ENCODE results near the gene KLF5.

The KLF5 gene

GRCh38 chr13:73059460-73060250 is 850 bp downstream of the KLF5 start:
- in situ Hi-C loops (cut with HindIII; ENCODE audit: low sequenced_read_pairs): no loop called here

GRCh38 chr13:73060251-73061160 is 1.7 kb downstream of the KLF5 start:
- in situ Hi-C loops (cut with HindIII; ENCODE audit: low sequenced_read_pairs): no loop called here

DNA sequence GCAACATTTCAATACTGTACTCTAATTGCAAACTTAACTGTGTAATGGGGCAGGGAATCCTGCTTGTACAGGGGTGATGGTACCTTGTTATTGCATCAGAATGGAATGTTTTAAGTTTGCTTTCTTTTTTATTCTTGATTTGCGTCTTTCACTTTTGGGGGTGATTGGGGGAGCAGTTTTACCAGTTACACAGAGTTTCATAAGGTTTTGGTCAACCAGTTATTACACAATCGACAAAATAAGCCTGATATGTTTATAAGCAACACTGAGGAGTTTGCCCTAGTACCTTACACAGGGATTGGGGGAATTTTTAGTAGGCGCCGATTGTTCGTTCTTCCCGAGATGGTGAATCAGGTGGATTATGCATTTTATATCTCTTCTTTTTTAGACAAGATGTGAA is 2.7 kb downstream of the KLF5 start:
- in situ Hi-C loops (cut with HindIII; ENCODE audit: low sequenced_read_pairs): no loop called here

DNA sequence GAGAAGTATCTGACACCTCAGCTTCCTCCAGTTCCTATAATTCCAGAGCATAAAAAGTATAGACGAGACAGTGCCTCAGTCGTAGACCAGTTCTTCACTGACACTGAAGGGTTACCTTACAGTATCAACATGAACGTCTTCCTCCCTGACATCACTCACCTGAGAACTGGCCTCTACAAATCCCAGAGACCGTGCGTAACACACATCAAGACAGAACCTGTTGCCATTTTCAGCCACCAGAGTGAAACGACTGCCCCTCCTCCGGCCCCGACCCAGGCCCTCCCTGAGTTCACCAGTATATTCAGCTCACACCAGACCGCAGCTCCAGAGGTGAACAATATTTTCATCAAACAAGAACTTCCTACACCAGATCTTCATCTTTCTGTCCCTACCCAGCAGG is 3.1 kb downstream of the KLF5 start:
- in situ Hi-C loops (cut with HindIII; ENCODE audit: low sequenced_read_pairs): no loop called here

DNA sequence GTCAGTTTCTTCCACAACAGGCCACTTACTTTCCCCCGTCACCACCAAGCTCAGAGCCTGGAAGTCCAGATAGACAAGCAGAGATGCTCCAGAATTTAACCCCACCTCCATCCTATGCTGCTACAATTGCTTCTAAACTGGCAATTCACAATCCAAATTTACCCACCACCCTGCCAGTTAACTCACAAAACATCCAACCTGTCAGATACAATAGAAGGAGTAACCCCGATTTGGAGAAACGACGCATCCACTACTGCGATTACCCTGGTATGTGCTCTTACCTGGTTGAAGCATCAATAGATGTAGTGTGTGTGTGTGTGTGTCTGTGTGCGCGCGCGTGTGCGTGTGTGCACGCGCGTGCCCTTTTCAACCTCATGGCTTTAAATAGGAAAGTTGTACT is 3.7 kb downstream of the KLF5 start:
- in situ Hi-C loops (cut with HindIII; ENCODE audit: low sequenced_read_pairs): no loop called here

DNA sequence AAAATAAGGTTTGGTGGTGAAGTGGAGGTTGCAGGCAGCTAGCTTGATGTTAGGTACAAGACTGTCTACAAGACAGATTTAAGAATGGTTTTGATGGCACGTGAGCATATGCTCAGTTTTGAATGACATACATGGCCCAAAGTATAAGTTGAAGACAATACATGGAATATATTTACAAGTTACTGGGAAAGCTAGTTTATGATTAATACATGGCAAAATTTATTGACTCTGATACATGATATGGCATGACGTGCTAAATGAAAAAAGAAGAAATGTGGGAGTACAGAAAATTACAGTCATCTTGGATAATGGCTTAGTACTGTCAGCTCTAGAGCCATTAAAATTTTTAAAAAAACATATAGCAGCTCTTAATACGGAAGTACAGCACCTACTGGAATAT is 4.4 kb downstream of the KLF5 start:
- in situ Hi-C loops (cut with HindIII; ENCODE audit: low sequenced_read_pairs): no loop called here

DNA sequence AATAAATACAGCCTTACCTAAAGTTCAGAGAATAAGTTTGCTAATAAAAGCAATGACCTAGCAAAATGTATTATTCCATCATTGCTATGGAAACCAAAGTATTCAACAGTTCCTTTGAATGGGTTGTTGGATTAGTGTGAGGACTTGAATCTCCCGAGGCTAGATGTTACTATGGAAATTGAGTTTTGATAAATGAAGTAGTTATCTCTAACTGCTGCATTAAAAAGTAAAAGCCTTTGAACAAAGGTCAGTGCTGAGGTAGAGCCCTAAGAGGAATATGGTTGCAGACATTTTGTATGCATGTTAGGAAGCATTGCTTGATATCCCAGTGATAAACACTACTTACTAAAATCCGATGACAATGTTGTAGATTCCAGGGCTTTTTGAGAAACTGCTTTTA is 6.2 kb downstream of the KLF5 start:
- in situ Hi-C loops (cut with HindIII; ENCODE audit: low sequenced_read_pairs): no loop called here

- in situ Hi-C loops (cut with HindIII; ENCODE audit: low sequenced_read_pairs): no loop called here
These were observed 7.0 kb downstream of the KLF5 start for GRCh38 chr13:73065665-73066340.

GRCh38 chr13:73069206-73069805 is 10.5 kb downstream of the KLF5 start:
- in situ Hi-C loops (cut with HindIII; ENCODE audit: low sequenced_read_pairs): no loop called here

- in situ Hi-C loops (cut with HindIII; ENCODE audit: low sequenced_read_pairs): no loop called here
These were observed 11.8 kb downstream of the KLF5 start for GRCh38 chr13:73070451-73071098.

- in situ Hi-C loops (cut with HindIII; ENCODE audit: low sequenced_read_pairs): no loop called here
These were observed 13.6 kb downstream of the KLF5 start for GRCh38 chr13:73072239-73072900.

- in situ Hi-C loops (cut with HindIII; ENCODE audit: low sequenced_read_pairs): no loop called here
These were observed 14.2 kb downstream of the KLF5 start for GRCh38 chr13:73073050-73073449.

DNA sequence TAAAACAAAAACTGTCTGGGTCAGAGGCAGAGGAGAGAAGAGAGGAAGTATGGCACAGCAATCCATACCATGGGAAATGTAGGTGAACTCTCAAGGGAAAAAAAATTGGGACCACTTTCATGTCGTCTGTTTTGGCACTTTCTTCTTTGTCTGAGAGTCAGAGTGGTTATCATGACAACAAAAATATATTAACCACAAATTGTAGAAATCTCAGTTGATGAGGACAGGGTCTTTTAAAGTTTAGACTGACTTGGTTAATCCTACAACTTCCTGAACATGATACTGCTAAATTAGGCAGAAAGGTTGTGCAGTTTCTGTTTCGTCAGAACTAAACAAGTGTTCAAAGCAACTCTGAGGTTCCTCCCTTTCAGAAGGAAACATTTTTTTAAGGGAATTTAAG is 15.2 kb downstream of the KLF5 start:
- in situ Hi-C loops (cut with HindIII; ENCODE audit: low sequenced_read_pairs): no loop called here

DNA sequence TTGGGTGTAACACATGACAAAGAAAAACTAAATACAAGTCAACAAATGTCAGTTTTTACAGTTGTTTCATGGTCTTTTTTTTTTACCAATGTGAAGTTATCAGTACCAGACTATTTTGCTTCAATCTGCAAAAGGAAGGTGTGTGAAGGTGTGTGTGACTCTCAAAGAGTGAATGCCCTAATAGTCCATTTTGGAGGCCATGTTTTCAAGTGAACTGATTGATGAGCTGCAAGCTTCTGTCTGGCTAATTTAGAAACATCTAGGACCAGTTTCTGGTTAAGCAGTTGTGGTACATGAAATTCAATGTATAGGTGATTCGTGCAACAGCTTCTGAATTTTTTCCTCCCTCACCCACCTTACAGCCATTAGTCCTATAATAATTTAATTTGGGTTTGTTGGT is 16.1 kb downstream of the KLF5 start:
- in situ Hi-C loops (cut with HindIII; ENCODE audit: low sequenced_read_pairs): no loop called here

DNA sequence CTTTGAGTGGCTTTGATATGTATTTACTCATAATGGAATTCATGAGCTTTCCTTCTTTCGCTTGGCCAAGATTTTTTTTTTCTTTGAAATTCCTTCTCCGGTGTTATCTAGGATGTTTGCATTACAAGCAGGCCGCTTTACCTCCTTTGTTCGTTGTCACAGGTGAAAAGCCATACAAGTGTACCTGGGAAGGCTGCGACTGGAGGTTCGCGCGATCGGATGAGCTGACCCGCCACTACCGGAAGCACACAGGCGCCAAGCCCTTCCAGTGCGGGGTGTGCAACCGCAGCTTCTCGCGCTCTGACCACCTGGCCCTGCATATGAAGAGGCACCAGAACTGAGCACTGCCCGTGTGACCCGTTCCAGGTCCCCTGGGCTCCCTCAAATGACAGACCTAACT is 16.7 kb downstream of the KLF5 start:
- in situ Hi-C loops (cut with HindIII; ENCODE audit: low sequenced_read_pairs): no loop called here

- in situ Hi-C loops (cut with HindIII; ENCODE audit: low sequenced_read_pairs): no loop called here
These were observed 17.1 kb downstream of the KLF5 start for GRCh38 chr13:73075954-73076353.

- in situ Hi-C loops (cut with HindIII; ENCODE audit: low sequenced_read_pairs): no loop called here
These were observed 19.1 kb downstream of the KLF5 start for GRCh38 chr13:73077865-73078264.

GRCh38 chr13:73079359-73079758 is 20.6 kb downstream of the KLF5 start:
- in situ Hi-C loops (cut with HindIII; ENCODE audit: low sequenced_read_pairs): no loop called here

- in situ Hi-C loops (cut with HindIII; ENCODE audit: low sequenced_read_pairs): no loop called here
These were observed 22.6 kb downstream of the KLF5 start for GRCh38 chr13:73081256-73081915.

GRCh38 chr13:73082471-73082870 is 23.7 kb downstream of the KLF5 start:
- in situ Hi-C loops (cut with HindIII; ENCODE audit: low sequenced_read_pairs): no loop called here

Data from DLD1 (cell line).